H9 (cell line): ENCODE measurements around the gene ABCC12. TPM values are rescaled to one million over a fixed set of nuclear protein-coding genes. Genes with fewer than 3 reads are reported as not detected.

Source experiments
- DNase-seq: peaks from one replicate; pipeline ENCODE4 v3.0.0-alpha.2; 2017
- H2AFZ ChIP-seq: one replicate; pipeline ENCODE4 v1.6.1; 2013; ENCODE audit warnings: mild to moderate bottlenecking, low read length, control low read depth, moderate library complexity
- H2AK5ac ChIP-seq: 2 replicates; pipeline ENCODE4 v1.6.1; 2013; ENCODE audit warnings: low read length, control low read depth, mixed read lengths; ENCODE audit not compliant: insufficient read length
- H2BK120ac ChIP-seq: one replicate; pipeline ENCODE4 v1.6.1; 2013; ENCODE audit warnings: low read depth, mild to moderate bottlenecking, low read length, control low read depth, inconsistent platforms; ENCODE audit not compliant: poor library complexity, severe bottlenecking
- H2BK12ac ChIP-seq: 2 replicates; pipeline ENCODE4 v1.6.1; 2013; ENCODE audit warnings: low read length, control low read depth, mixed read lengths, low read depth; ENCODE audit not compliant: insufficient read length
- H2BK15ac ChIP-seq: 2 replicates; pipeline ENCODE4 v1.6.1; 2013; ENCODE audit warnings: low read depth, low read length, control low read depth
- H2BK20ac ChIP-seq: one replicate; pipeline ENCODE4 v1.6.1; 2013; ENCODE audit warnings: low read depth, mild to moderate bottlenecking, low read length, control low read depth, inconsistent platforms; ENCODE audit not compliant: poor library complexity, severe bottlenecking
- H2BK5ac ChIP-seq: 2 replicates; pipeline ENCODE4 v1.6.1; 2013; ENCODE audit warnings: low read length, control low read depth, mixed read lengths; ENCODE audit not compliant: insufficient read length
- H3K14ac ChIP-seq: 2 replicates; pipeline ENCODE4 v1.6.1; 2013; ENCODE audit warnings: low read length, control low read depth; ENCODE audit not compliant: insufficient read depth
- H3K18ac ChIP-seq: 2 replicates; pipeline ENCODE4 v1.6.1; 2013; ENCODE audit warnings: low read depth, mild to moderate bottlenecking, mixed read lengths, low read length, control low read depth; ENCODE audit not compliant: insufficient read length
- H3K23ac ChIP-seq: 2 replicates; pipeline ENCODE4 v1.6.1; 2013; ENCODE audit warnings: low read length, control low read depth, mixed read lengths, low read depth; ENCODE audit not compliant: insufficient read length
- H3K23me2 ChIP-seq: 2 replicates; pipeline ENCODE4 v1.6.1; 2013; ENCODE audit warnings: low read depth, mild to moderate bottlenecking, mixed read lengths, low read length, control low read depth; ENCODE audit not compliant: insufficient read length, poor library complexity, severe bottlenecking
- H3K27ac ChIP-seq: 2 replicates; pipeline ENCODE4 v1.5.1; 2013; ENCODE audit warnings: low read length, control low read depth, mixed read lengths, low read depth; ENCODE audit not compliant: insufficient read length
- H3K27me3 ChIP-seq: 2 replicates; pipeline ENCODE4 v1.6.1; 2013; ENCODE audit warnings: low read length, control low read depth, inconsistent platforms; ENCODE audit not compliant: insufficient read depth
- H3K4ac ChIP-seq: 2 replicates; pipeline ENCODE4 v1.6.1; 2013; ENCODE audit warnings: low read depth, mild to moderate bottlenecking, control low read depth, inconsistent platforms, low read length, moderate library complexity
- H3K4me1 ChIP-seq: 2 replicates; pipeline ENCODE4 v1.6.1; 2013; ENCODE audit warnings: low read length, control low read depth, inconsistent platforms; ENCODE audit not compliant: insufficient read depth
- H3K4me2 ChIP-seq: 2 replicates; pipeline ENCODE4 v1.6.1; 2013; ENCODE audit warnings: low read length, control low read depth, mixed read lengths; ENCODE audit not compliant: insufficient read length, insufficient read depth
- H3K56ac ChIP-seq: 2 replicates; pipeline ENCODE4 v1.6.1; 2013; ENCODE audit warnings: low read depth, mild to moderate bottlenecking, mixed read lengths, low read length, control low read depth; ENCODE audit not compliant: insufficient read length
- H3K79me1 ChIP-seq: 2 replicates; pipeline ENCODE4 v1.6.1; 2013; ENCODE audit warnings: low read depth, mild to moderate bottlenecking, moderate library complexity, low read length, control low read depth, inconsistent platforms; ENCODE audit not compliant: insufficient read depth, poor library complexity, severe bottlenecking
- H3K79me2 ChIP-seq: 2 replicates; pipeline ENCODE4 v1.6.1; 2013; ENCODE audit warnings: low read length, control low read depth, inconsistent platforms; ENCODE audit not compliant: insufficient read depth
- H3K9ac ChIP-seq: 2 replicates; pipeline ENCODE4 v1.6.1; 2013; ENCODE audit warnings: low read length, control low read depth, mixed read lengths; ENCODE audit not compliant: insufficient read length; ENCODE audit errors: extremely low read depth
- H3K9me3 ChIP-seq: one replicate; pipeline ENCODE4 v1.6.1; 2013; ENCODE audit warnings: low read depth, low read length, inconsistent platforms; ENCODE audit not compliant: control insufficient read depth
- H3T11ph ChIP-seq: one replicate; pipeline ENCODE4 v1.6.1; 2013; ENCODE audit warnings: mild to moderate bottlenecking, low read length, control low read depth, inconsistent platforms
- H4K20me1 ChIP-seq: one replicate; pipeline ENCODE4 v1.6.1; 2013; ENCODE audit not compliant: control insufficient read depth, insufficient read length, insufficient read depth
- H4K5ac ChIP-seq: 2 replicates; pipeline ENCODE4 v1.6.1; 2013; ENCODE audit warnings: low read depth, mild to moderate bottlenecking, mixed read lengths, low read length, control low read depth; ENCODE audit not compliant: insufficient read length
- H4K8ac ChIP-seq: replicated peaks from 2 replicates; pipeline ENCODE4 v1.6.1; 2013; ENCODE audit warnings: low read length, control low read depth, mixed read lengths, low read depth; ENCODE audit not compliant: insufficient read length
- H4K91ac ChIP-seq: 2 replicates; pipeline ENCODE4 v1.6.1; 2013; ENCODE audit warnings: low read depth, mild to moderate bottlenecking, moderate library complexity, mixed read lengths, low read length, control low read depth; ENCODE audit not compliant: insufficient read length
- H3K27ac Mint-ChIP-seq, 3 experiments: 2 replicates in 2 of 3; 3 replicates in 1 of 3; pipeline ENCODE4 v1.8.0; 2020 to 2021; ENCODE audit warnings: mixed read lengths in 3 of 3, mild to moderate bottlenecking in 1 of 3, moderate library complexity in 1 of 3
- H3K27me3 Mint-ChIP-seq: 2 replicates; pipeline ENCODE4 v1.8.0; 2021; ENCODE audit warnings: low read depth, mild to moderate bottlenecking, moderate library complexity, mixed read lengths
- H3K36me3 Mint-ChIP-seq, 3 experiments: 2 replicates in 2 of 3; 3 replicates in 1 of 3; pipeline ENCODE4 v1.8.0; 2020 to 2021; ENCODE audit warnings: low read depth in 3 of 3, mixed read lengths in 3 of 3; ENCODE audit not compliant: insufficient read depth in 1 of 3
- H3K4me1 Mint-ChIP-seq, 2 experiments: 2 replicates each; pipeline ENCODE4 v1.8.0; 2020; ENCODE audit warnings: mixed read lengths in 2 of 2
- H3K4me3 Mint-ChIP-seq, 2 experiments: 2 replicates in 1 of 2; 3 replicates in 1 of 2; pipeline ENCODE4 v1.8.0; 2020 to 2021; ENCODE audit warnings: mild to moderate bottlenecking in 2 of 2, mixed read lengths in 2 of 2, moderate library complexity in 1 of 2
- H3K9me3 Mint-ChIP-seq, 2 experiments: 2 replicates in 1 of 2; 3 replicates in 1 of 2; pipeline ENCODE4 v1.8.0; 2020; ENCODE audit warnings: mild to moderate bottlenecking in 2 of 2, mixed read lengths in 2 of 2, moderate library complexity in 1 of 2
- WGBS: extraction: QIAGEN DNeasy Blood & Tissue Kit; methylation state at CpG from one replicate; pipeline ENCODE4 v1.1.7; 2013; ENCODE audit warnings: missing lambda C conversion rate, low lambda C conversion rate, mixed read lengths; ENCODE audit not compliant: insufficient read length; ENCODE audit errors: extremely low coverage; 5-methylcytosine and 5-hydroxymethylcytosine counted together
- total RNA-seq: library from RNA; stranded (reverse); gene quantifications from 2 replicates; pipeline ENCODE4 v1.2.1, GENCODE V29; 2021
- TF ChIP-seq, protein P1 (sequence below): fragments of 200-600 bp; sonication (generic); conservative IDR thresholded peaks from 3 replicates; pipeline ENCODE4 v1.8.0; 2021; ENCODE audit warnings: antibody characterized with exemption, mild to moderate bottlenecking

The ABCC12 gene
- total RNA-seq, 1 experiment from 2014 or later = 0.09 TPM

DNA sequence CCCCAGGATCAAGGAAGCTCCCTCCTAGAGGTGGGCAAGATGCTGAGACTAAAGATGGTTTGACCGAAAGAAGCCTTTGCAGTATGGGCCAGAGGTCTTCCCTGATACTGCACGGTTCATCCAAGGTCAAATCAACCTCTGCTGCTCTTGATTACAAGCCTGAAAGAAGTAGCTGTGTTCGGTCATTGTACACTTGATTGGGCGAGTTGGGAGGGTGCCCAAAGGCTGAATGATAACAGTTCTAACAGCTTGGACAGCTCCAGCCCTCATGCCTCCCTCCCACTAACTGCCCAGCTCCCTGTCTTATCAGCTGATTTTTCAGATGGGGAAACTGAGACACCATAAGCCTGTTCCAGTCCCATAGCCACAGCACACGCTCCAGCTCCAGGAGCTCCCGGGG lies 42.8 kb downstream of the ABCC12 start:
- Histone ChIP-seq H3T11ph (no peak overlapping the region), H2BK5ac (no peak overlapping the region), H2BK12ac (no peak overlapping the region), H3K27ac (no peak overlapping the region), H4K91ac (no peak overlapping the region), H3K4me2 (no peak overlapping the region), H4K8ac (no peak overlapping the region), H3K56ac (no peak overlapping the region), H3K27me3 (no peaks in the 10 kb centered on the region), H3K9ac (no peak overlapping the region), H3K79me2 (no peaks in the 10 kb centered on the region), H3K23me2 (no peaks in the 10 kb centered on the region), H2BK15ac (no peak overlapping the region), H3K79me1 (no peaks in the 10 kb centered on the region), H3K4ac (no peak overlapping the region), H3K18ac (no peak overlapping the region), H3K23ac (no peak overlapping the region), H4K20me1 (no peaks in the 10 kb centered on the region), H3K4me1 (no peaks in the 10 kb centered on the region), H3K9me3 (no peaks in the 10 kb centered on the region), H4K5ac (no peak overlapping the region), H2AK5ac (no peak overlapping the region), H2BK20ac (no peak overlapping the region), H2AFZ (no peak overlapping the region), H3K14ac (no peak overlapping the region), H2BK120ac (no peak overlapping the region)
- no peak overlapping the region for H3K4me3 Mint-ChIP-seq
- H3K27ac Mint-ChIP-seq = no peak overlapping the region
- DNase-seq = no peak
- peaks cover 15% of the 10 kb centered on the region for H3K27me3 Mint-ChIP-seq
- WGBS = no CpG with 5 or more reads among the region's 6 CpGs
- peaks cover 7 to 12% of the 10 kb centered on the region in 2 experiments for H3K4me1 Mint-ChIP-seq
- no peaks in the 10 kb centered on the region; a peak in 1 of 5 replicates for H3K9me3 Mint-ChIP-seq
- TF ChIP-seq, protein P1, sequence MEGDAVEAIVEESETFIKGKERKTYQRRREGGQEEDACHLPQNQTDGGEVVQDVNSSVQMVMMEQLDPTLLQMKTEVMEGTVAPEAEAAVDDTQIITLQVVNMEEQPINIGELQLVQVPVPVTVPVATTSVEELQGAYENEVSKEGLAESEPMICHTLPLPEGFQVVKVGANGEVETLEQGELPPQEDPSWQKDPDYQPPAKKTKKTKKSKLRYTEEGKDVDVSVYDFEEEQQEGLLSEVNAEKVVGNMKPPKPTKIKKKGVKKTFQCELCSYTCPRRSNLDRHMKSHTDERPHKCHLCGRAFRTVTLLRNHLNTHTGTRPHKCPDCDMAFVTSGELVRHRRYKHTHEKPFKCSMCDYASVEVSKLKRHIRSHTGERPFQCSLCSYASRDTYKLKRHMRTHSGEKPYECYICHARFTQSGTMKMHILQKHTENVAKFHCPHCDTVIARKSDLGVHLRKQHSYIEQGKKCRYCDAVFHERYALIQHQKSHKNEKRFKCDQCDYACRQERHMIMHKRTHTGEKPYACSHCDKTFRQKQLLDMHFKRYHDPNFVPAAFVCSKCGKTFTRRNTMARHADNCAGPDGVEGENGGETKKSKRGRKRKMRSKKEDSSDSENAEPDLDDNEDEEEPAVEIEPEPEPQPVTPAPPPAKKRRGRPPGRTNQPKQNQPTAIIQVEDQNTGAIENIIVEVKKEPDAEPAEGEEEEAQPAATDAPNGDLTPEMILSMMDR = no peak
- H3K36me3 Mint-ChIP-seq = no peaks in the 10 kb centered on the region; a peak in 1 of 7 replicates
